GM18951 (cell line): ENCODE measurements around the gene TRAF6.
"Not testable (repeated sequence)": the region's sequence is repeated elsewhere in the genome, so short reads cannot be mapped to it uniquely, and the experiment has no call there.

Source experiments
- POLR2A ChIP-seq: IDR thresholded peaks from 4 replicates; pipeline ENCODE4 v1.6.1; 2011; ENCODE audit warnings: mild to moderate bottlenecking; ENCODE audit not compliant: insufficient read length, insufficient read depth; ENCODE audit errors: extremely low read depth
- in situ Hi-C: fragments of 300-500 bp; cut with MboI; formaldehyde crosslinking; loops from one replicate; pipeline ENCODE4 v1.12.0; 2022; ENCODE audit warnings: low sequenced_read_pairs, mixed read lengths, inconsistent platforms; ENCODE audit not compliant: unreplicated experiment

The TRAF6 gene

DNA sequence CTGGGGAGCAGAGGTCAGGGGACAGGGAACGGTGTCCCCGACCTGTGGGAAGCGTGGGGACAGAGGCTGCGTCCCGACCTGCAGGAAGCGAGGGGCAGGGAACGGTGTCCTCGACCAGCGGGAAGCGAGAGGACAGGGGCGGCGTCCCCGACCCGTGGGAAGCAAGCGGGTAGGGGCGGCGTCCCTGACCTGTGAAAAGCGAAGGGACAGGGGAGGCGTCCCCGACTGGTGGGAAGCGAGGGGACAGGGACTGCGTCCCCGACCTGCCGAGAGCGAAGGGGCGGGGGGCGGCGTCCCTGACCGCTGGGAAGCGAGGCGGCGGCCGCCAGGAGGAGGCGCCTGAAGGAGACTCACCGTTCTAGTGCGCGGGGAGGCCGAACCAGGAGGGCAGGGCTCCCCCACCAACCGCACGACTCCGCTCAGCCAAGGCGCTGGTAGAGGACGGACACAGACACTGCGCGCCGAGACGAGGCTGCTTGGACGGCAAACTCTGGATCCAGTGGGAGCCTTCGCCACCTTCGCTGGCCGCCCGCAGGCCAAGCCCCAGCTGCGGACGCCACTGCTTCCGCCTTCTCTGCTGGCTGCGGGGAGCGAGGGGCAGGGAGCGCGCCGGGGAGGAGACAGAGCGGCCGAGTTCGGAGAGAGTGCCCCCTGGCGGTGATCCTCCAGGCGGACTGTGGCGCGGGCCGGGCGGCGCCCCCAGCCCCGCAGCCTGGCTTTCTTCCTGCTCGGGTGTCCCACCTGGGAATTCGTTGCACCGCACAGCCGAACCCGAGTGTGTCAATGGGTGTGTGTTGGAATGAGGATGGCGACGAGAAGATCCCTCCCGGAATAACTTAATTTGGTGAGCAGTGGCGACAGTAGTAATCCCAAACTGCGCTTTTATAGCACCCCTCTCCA lies at the start of gene TRAF6:
Gene TRAF6, minus strand, starts transcription at position 579 of the 900 bp plus-strand sequence. CDS start 8,757 bp downstream, outside the sequence.
- in situ Hi-C loops: no loop called here
- peak; percentile 95 for TF ChIP-seq POLR2A

- in situ Hi-C loops: no loop called here
These were observed 48.7 kb upstream of the TRAF6 start for GRCh38 chr11:36558571-36559413.

GRCh38 chr11:36557991-36558390 lies 47.9 kb upstream of the TRAF6 start:
- TF ChIP-seq POLR2A: no peak
- in situ Hi-C loops: no loop called here

More at GRCh38 chr11:36558571-36559413, 48.7 kb upstream of the TRAF6 start:
- no peak for TF ChIP-seq POLR2A

DNA sequence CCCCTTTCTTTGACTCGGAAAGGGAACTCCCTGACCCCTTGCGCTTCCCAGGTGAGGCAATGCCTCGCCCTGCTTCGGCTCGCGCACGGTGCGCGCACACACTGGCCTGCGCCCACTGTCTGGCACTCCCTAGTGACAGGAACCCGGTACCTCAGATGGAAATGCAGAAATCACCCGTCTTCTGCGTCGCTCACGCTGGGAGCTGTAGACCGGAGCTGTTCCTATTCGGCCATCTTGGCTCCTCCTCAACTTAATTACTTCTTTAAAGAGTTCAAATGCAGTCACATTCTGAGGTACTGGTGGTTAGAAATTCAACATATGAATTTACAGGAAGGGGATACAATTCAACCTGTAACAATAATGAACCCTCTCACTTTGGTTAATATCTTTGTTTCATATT lies 47.3 kb upstream of the TRAF6 start:
- in situ Hi-C loops: not testable (repeated sequence)

DNA sequence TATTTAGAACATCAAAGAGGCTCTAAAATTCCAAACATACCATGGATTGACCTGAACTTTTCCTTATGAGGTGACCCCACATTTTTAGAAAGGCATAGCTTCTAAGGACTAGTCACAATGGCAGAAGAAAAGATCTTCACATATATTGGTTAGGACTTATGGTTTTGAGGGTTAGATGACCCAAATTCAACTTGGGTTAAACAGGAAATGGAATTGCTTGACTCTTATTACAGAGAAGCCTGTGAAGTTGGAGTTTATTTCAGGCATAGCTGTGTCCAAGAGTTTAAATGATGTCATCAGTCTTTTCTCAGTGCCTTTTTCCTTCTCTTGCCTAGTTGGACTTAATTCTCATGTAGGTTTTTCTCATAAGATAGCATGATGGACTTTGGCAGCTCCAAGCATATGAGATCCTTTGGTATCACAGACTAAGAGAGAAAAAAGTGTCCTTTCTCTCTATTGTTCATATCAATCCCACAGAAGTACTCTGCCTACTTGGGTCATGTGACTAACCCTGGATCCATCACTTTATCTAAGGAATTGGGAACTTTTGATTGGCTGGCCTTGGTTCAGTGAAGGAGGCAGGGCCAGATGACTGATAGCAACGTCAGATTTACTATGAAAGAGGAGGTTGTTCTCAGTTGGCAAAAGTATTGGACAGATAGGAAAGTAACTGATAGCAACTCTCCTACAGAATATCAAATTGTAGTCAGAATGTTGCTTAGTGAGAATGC lies 40.5 kb upstream of the TRAF6 start:
- in situ Hi-C loops: no loop called here
- no peak for TF ChIP-seq POLR2A

DNA sequence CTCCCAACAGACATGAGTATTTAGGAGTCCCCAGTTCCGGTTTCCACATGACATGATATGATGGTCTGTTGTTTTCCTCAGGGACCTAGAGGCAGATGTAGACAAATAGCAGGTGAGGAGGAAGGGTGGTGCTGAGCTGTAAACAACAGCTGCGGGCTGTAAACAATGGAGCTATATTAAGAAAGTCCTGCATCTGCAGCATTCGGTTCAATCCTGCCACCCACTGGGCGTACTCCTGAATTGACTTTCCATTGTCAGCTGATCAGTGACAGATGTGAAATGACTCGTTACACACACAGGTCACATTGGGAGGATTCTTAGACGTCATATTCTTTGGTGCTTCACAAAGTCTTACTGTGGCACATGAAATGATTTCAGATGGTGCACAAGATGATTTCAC lies 30.9 kb upstream of the TRAF6 start:
- no peak for TF ChIP-seq POLR2A
- in situ Hi-C loops: no loop called here

DNA sequence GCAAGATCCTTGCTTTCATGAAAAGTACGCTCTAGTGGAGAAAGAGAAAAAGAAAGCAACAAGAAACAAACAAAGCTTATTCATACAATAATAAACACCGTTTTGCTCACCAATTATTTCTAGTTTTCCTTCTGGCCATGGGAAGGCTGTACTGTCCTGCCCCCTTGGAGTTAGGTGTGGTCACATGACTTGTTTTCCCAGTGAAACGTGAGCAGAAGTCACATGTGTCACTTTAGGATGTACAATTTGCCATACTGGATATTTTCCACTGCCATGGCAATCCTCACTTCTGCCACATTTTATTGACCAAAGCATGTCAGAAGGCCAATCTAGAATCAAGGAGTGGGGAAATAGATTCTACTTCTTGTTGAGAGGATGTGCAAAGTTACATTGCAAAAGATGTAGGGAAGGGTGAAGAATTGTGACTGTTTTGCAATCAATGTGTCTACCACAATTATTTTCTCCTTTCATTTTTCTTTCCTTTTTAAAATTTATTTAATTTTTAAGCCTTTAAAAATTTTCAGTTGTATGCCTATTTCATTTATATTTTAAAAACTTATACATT lies 24.3 kb upstream of the TRAF6 start:
- in situ Hi-C loops: no loop called here

DNA sequence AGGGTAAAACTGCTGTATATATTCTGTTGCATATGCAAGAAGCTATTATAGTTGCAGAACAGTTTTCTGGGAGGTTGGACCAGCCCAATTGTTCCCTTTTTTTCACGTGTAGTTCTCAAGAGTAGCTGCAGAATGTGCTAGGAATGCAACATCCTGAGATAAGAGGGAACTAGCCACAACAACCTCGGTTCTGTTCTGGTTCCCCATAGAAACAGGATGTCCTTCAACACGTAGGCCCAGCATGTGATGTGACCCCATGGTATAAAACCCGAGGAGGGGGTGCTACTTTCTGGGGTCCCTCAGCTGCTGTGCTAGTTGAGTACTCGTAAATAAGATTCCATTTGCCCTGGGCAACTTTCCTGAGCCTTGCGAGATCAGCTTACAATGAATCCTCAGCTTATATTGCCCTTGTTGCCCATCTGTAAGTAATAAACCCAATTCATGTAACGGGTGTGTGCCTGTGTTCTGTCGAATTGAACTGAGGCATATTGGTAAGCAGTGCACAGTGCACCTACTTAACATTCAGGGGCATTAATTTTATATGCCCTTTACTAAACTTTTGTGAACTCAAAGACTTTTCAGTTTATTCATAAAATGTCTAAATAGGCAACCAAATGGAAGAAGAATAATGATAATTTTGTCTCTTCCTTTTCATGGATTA lies 23.0 kb upstream of the TRAF6 start:
- in situ Hi-C loops: no loop called here
- no peak for TF ChIP-seq POLR2A

More for the DNA sequence above, 24.3 kb upstream of the TRAF6 start:
- no peak for TF ChIP-seq POLR2A

- in situ Hi-C loops: no loop called here
- TF ChIP-seq POLR2A: no peak
These were observed 20.8 kb upstream of the TRAF6 start for GRCh38 chr11:36530840-36531239.

- in situ Hi-C loops: no loop called here
- no peak for TF ChIP-seq POLR2A
These were observed 3.9 kb upstream of the TRAF6 start for GRCh38 chr11:36513965-36514364.

- in situ Hi-C loops: no loop called here
- no peak for TF ChIP-seq POLR2A
These were observed 1.9 kb upstream of the TRAF6 start for GRCh38 chr11:36512016-36512415.

- in situ Hi-C loops: not testable (repeated sequence)
These were observed 990 bp upstream of the TRAF6 start for GRCh38 chr11:36511062-36511461.
